ENCODE data around the gene BPIFB2.

Gene BPIFB2

GRCh38 chr20:33008336-33009213, 1.1 kb downstream of the BPIFB2 start:
- DNase-seq, result no peak

GRCh38 chr20:33009214-33010132, 2.0 kb downstream of the BPIFB2 start:
- no peak for DNase-seq

- no peak for DNase-seq
These were observed 2.6 kb downstream of the BPIFB2 start for GRCh38 chr20:33010133-33010504.

GRCh38 chr20:33010674-33011449, 3.4 kb downstream of the BPIFB2 start:
- no peak for DNase-seq

- no peak for DNase-seq
These were observed 5.1 kb downstream of the BPIFB2 start for GRCh38 chr20:33012327-33013189.

GRCh38 chr20:33013701-33014326, 6.3 kb downstream of the BPIFB2 start:
- DNase-seq, result no peak

- DNase-seq, result no peak
These were observed 7.0 kb downstream of the BPIFB2 start for GRCh38 chr20:33014336-33015113.

- DNase-seq, result no peak
These were observed 7.6 kb downstream of the BPIFB2 start for GRCh38 chr20:33015114-33015484.

- DNase-seq, result no peak
These were observed 8.4 kb downstream of the BPIFB2 start for GRCh38 chr20:33015700-33016580.

GRCh38 chr20:33016581-33017109, 9.1 kb downstream of the BPIFB2 start:
- no peak for DNase-seq

GRCh38 chr20:33017542-33017941, 10.0 kb downstream of the BPIFB2 start:
- DNase-seq, result no peak

GRCh38 chr20:33018169-33018931, 10.8 kb downstream of the BPIFB2 start:
- DNase-seq, result no peak

GRCh38 chr20:33019465-33020277, 12.2 kb downstream of the BPIFB2 start:
- DNase-seq, result no peak

- no peak for DNase-seq
These were observed 13.0 kb downstream of the BPIFB2 start for GRCh38 chr20:33020278-33021161.

- no peak for DNase-seq
These were observed 14.4 kb downstream of the BPIFB2 start for GRCh38 chr20:33021879-33022278.

- DNase-seq, result no peak
These were observed 14.8 kb downstream of the BPIFB2 start for GRCh38 chr20:33022289-33022688.
